ACHN (cell line): ENCODE measurements around the gene RAD51B.

Source experiments
- DNase-seq: peaks from one replicate; pipeline ENCODE4 v3.0.0-alpha.2; 2015
- in situ Hi-C: cut with HindIII; loops from 2 replicates; pipeline ENCODE4 v1.10.0; 2017; ENCODE audit warnings: low sequenced_read_pairs, low pct_ligation_motif_present, low pct_unique_long_range_greater_than_20kb

The RAD51B gene

DNA sequence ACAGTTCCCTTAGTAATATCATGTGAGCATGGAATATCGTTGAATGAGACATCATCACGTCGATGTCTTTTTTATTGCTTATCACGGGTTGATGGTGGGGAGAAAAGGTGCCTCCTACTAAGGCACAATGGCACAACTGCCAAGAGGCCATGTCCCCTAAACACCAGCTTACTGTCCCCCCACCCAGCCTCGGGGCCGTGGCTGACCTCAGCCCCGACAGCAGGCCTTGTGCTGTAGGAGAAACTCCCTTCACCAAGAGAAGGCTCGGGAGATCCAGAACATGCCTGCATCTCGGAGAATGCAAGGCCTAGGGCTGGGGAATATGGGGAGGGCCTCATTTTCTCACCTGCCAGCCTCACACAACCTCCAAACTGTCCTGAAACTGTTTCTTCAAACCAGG, 950.5 kb downstream of the RAD51B start:
- no peak for DNase-seq
- in situ Hi-C loops, result no loop called here

- in situ Hi-C loops, result no loop called here
- no peak for DNase-seq
Observed at GRCh38 chr14:68770553-68771286, 951.1 kb downstream of the RAD51B start.

DNA sequence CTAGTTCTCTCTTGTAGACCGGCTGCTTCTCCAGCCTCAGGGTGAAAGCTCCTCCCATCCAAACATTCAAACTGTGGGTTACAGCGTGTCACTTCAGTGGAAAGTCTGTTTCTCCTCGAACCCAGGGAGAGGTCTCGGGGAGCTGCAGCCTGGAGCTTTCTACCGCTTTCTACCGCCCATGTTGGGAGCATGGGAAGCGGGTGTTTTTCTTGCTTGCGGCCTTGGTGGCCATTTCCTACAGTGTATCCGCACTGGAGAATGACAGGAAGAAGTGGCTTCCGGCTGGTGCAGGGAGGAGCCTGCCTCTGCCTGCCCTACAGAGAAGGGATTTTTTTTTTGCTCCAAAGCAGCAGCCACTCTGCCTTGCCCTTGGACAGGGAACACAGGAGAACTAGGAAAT, 952.1 kb downstream of the RAD51B start:
- no peak for DNase-seq
- in situ Hi-C loops, result no loop called here

DNA sequence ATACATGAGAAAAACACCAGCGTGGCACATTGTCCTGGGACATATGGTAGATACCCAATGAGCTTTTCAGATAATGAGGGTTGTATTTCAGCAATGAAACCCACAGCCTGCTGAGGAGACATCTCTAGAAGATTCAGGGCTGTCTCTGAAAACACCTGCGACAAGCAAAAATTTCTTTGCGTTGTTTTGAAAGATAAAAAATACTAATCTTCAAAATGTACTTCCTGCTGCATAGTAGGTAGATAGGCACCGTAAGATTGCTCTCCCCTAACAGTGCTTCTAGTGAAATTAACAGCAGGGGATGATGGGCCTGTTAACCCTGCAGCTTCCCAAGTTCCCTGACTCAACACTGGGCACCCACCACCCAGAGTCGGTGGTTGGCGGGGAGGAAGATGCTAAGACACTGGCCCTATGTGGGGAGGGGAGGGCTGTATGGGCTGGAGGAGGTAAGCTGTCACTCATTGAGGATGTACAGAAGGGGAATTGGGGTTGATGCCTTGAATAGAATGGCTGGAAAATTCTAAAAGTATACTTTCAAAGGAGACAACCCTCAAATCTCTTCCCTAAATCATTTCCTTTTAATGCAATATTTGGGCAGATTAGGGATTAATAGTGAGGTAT, 953.3 kb downstream of the RAD51B start:
- DNase-seq, result no peak
- in situ Hi-C loops, result no loop called here

DNA sequence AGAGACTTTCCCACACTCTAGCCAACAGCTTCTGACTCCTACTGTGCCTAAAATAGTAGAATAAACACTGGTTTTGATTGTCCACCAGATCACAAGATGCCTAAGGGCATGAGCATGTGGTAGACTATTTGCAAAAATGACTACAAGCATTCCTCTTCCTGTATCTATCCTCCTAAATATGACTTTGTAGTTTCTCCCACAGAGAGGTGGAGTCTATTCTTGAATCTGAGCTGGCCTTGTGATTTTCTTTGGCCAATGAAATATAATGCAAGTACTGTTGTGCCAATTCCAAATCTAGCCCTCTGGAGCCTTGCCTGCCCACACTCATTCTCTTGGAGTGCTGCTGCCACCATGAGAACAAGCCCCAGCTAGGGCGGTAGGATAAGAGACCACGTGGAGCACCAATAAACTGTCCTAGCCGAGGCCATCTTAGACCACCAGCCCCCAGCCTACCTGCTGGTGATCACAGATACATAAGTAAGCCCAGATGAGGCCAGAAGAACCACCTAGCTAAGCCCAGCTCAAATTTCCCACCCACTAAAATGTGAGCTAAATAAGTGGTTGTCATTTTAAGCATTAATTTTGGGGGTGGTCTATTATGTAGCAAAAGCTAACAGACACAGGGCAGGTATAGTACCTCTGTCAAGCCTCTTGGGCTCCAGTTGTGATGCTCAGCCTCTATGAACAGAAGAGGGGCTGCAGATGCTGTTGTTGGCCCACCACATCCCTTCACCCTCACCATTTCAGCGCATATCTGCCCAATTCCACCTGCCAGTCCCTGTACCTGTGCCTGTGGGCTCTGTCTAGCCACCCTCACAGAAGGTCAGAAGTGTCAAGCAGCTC, 955.4 kb downstream of the RAD51B start:
- in situ Hi-C loops, result no loop called here
- DNase-seq, result no peak

DNA sequence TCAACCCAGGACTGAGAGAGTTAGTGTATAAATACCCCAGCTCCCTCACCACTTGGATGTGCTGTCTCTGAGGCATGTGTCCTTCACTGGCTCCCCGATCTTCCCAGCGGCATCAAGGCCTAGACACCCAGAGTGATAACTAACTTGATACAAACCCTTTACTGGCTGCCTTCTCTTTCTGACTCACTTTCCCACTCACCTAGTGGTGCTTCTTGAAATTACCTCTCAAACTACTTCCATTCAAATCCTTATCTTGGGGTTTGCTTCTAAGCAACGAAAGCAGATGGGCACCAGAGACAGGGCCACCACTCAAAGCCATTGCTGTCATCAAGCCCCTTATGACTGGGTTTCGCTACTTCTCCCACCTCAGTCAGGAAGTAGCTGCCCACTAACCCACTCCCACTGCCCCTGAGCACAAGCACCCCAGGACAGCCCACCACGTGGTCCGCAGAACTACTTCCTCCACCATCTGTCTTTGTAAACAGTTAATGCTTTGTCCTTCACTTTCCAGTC, 956.1 kb downstream of the RAD51B start:
- no peak for DNase-seq
- in situ Hi-C loops, result no loop called here

GRCh38 chr14:68777644-68778043, 958.1 kb downstream of the RAD51B start:
- no peak for DNase-seq
- in situ Hi-C loops, result no loop called here
